K562 (cell line): Measurements from ENCODE around the gene GSTM2. TPM values are rescaled to one million over a fixed set of nuclear protein-coding genes. Genes with fewer than 3 reads are reported as not detected.

Source experiments
- CHCHD3 ChIP-seq: fragments of 250-450 bp; sonication (Bioruptor Pico); IDR thresholded peaks from 2 replicates; pipeline ENCODE4 v2.1.2; 2022; ENCODE audit warnings: mild to moderate bottlenecking
- DACH1 ChIP-seq: fragments of 450-650 bp; IDR thresholded peaks from 2 replicates; pipeline ENCODE4 v1.6.1; 2018; ENCODE audit not compliant: partially characterized antibody
- DNMT1 ChIP-seq: fragments of 450-650 bp; IDR thresholded peaks from 2 replicates; pipeline ENCODE4 v1.6.1; 2016; ENCODE audit warnings: antibody characterized with exemption, mild to moderate bottlenecking
- GMEB1 ChIP-seq: fragments of 250-450 bp; sonication (Bioruptor Pico); IDR thresholded peaks from 2 replicates; pipeline ENCODE4 v1.4.0; 2020; ENCODE audit warnings: mild to moderate bottlenecking
- HMG20B ChIP-seq: fragments of 250-450 bp; sonication (Bioruptor Pico); IDR thresholded peaks from 2 replicates; pipeline ENCODE4 v1.5.0; 2021; ENCODE audit warnings: mild to moderate bottlenecking
- L3MBTL2 ChIP-seq: fragments of 450-650 bp; IDR thresholded peaks from 2 replicates; pipeline ENCODE4 v1.6.1; 2016; ENCODE audit warnings: mild to moderate bottlenecking, moderate library complexity
- MTA1 ChIP-seq: fragments of 450-650 bp; IDR thresholded peaks from 2 replicates; pipeline ENCODE4 v1.6.1; 2017; ENCODE audit warnings: borderline replicate concordance
- NCOA6 ChIP-seq: fragments of 450-650 bp; IDR thresholded peaks from 2 replicates; pipeline ENCODE4 v1.6.1; 2017; ENCODE audit warnings: mild to moderate bottlenecking
- NR3C1 ChIP-seq: sonication (generic); formaldehyde crosslinking; IDR thresholded peaks from 2 replicates; pipeline ENCODE4 v1.8.1; 2022; ENCODE audit warnings: missing genetic modification reagents
- RAD51 ChIP-seq: fragments of 450-650 bp; IDR thresholded peaks from 2 replicates; pipeline ENCODE4 v1.7.1; 2016; ENCODE audit warnings: low read depth, mild to moderate bottlenecking, borderline replicate concordance
- SAP30 ChIP-seq: fragments of 200-600 bp; sonication (generic); IDR thresholded peaks from 2 replicates; pipeline ENCODE4 v1.6.1; 2012; ENCODE audit warnings: borderline replicate concordance, low read depth, mild to moderate bottlenecking, moderate library complexity, low read length, control low read depth, inconsistent platforms; ENCODE audit not compliant: insufficient read depth, poor library complexity, severe bottlenecking
- SRF ChIP-seq, 2 experiments: fragments of 250-450, 450-650 bp in 1 of 2; sonication (Bioruptor Pico) in 1 of 2; sonication (generic) in 1 of 2; formaldehyde crosslinking; IDR thresholded peaks; 2 replicates each; pipeline versions ENCODE4 v1.5.0 to v1.5.1; 2020 to 2022; ENCODE audit warnings: mild to moderate bottlenecking in 1 of 2, missing genetic modification reagents in 1 of 2
- ZNF324 ChIP-seq: fragments of 250-450 bp; sonication (Bioruptor Pico); IDR thresholded peaks from 2 replicates; pipeline ENCODE4 v1.4.0; 2020; ENCODE audit warnings: mild to moderate bottlenecking
- ZNF384 ChIP-seq: IDR thresholded peaks from 2 replicates; pipeline ENCODE4 v1.6.1; 2012; ENCODE audit warnings: low read depth, low read length, improper control_type of control experiment
- polyA plus RNA-seq, 8 experiments: library from polyadenylated mRNA; depleted of rRNA in 4 of 8; stranded (reverse) in 5 of 8; unstranded in 3 of 8; fragments of >200 nt; fragmentation: Nextera tagmentation in 2 of 8; fragmentation: Illumina TruSeq in 1 of 8; extraction: Ambion mirVana in 2 of 8; extraction: Trizol in 1 of 8; gene quantifications; 2 replicates each; pipeline versions ENCODE4 v1.2.1 to v1.2.3, GENCODE V29; 2011 to 2014; ENCODE audit warnings: inconsistent platforms in 1 of 8, missing spikeins in 1 of 8
- total RNA-seq, 7 experiments: library from RNA; depleted of rRNA in 6 of 7; stranded (reverse); fragments of >200 nt in 6 of 7; fragmentation: Illumina TruSeq in 2 of 7; extraction: Trizol in 2 of 7; gene quantifications; 2 replicates each; pipeline versions ENCODE4 v1.2.1 to v1.2.3, GENCODE V29; 2011 to 2021; ENCODE audit warnings: low replicate concordance in 1 of 7
- TF ChIP-seq, protein P1 (sequence below): fragments of 250-450 bp; sonication (Bioruptor Pico); IDR thresholded peaks from 2 replicates; pipeline ENCODE4 v1.4.0; 2020; ENCODE audit warnings: mild to moderate bottlenecking, moderate library complexity
- TF ChIP-seq, protein P2 (sequence below), 2 experiments: IDR thresholded peaks in 1 of 2; conservative IDR thresholded peaks in 1 of 2; 2 replicates each; pipeline ENCODE4 v1.6.1; 2016; ENCODE audit warnings: low read depth in 2 of 2, mild to moderate bottlenecking in 1 of 2, missing compliant biosample characterization in 1 of 2, missing genetic modification characterization in 1 of 2, moderate library complexity in 1 of 2
- TF ChIP-seq, protein P3 (sequence below): fragments of 250-450 bp; sonication (Bioruptor Pico); IDR thresholded peaks from 2 replicates; pipeline ENCODE4 v1.5.0; 2022; ENCODE audit warnings: mild to moderate bottlenecking

GSTM2 gene
- total and polyA plus RNA-seq, 9 of the 15 experiments (the other 6 are each of a cell fraction or from before 2014, with no cell fraction given): 1.6 to 15.1 (median 6.8) TPM

DNA sequence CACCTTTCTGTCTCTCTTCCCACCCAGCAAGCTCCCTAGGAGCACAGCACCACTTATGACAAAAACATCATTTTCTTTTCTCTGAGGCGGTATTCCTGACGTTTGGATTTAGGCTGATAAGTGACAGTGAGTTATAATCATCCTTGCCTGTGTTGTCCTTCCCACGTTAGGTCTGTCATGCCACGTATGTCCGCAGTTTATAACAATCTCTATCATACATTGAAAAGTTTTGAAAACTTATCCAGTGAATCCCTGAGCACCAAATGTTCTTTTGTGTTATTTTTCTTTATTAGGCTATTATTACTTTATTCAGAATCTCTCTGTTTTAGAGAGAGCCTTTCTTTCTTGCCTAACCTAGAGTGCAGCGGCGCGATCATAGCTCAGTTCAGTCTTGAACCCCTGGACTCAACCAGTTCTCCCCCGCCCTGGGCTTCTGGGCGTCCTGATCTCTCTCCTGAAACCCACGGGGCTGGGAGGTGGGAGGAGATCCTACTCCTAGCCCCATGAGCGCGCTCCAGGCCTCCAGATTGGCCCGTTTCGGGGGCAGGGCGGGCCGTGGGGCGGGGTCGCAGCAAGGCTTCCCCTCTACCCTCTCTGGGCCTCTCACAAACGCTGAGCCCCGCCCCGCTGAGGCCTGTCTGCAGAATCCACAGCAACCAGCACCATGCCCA lies at the start of gene GSTM2 (continued):
- TF ChIP-seq, protein P1, sequence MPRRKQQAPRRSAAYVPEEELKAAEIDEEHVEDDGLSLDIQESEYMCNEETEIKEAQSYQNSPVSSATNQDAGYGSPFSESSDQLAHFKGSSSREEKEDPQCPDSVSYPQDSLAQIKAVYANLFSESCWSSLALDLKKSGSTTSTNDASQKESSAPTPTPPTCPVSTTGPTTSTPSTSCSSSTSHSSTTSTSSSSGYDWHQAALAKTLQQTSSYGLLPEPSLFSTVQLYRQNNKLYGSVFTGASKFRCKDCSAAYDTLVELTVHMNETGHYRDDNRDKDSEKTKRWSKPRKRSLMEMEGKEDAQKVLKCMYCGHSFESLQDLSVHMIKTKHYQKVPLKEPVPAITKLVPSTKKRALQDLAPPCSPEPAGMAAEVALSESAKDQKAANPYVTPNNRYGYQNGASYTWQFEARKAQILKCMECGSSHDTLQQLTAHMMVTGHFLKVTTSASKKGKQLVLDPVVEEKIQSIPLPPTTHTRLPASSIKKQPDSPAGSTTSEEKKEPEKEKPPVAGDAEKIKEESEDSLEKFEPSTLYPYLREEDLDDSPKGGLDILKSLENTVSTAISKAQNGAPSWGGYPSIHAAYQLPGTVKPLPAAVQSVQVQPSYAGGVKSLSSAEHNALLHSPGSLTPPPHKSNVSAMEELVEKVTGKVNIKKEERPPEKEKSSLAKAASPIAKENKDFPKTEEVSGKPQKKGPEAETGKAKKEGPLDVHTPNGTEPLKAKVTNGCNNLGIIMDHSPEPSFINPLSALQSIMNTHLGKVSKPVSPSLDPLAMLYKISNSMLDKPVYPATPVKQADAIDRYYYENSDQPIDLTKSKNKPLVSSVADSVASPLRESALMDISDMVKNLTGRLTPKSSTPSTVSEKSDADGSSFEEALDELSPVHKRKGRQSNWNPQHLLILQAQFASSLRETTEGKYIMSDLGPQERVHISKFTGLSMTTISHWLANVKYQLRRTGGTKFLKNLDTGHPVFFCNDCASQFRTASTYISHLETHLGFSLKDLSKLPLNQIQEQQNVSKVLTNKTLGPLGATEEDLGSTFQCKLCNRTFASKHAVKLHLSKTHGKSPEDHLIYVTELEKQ (CRISPR knock-in tag): no peak
- TF ChIP-seq NR3C1 (CRISPR knock-in tag): no peak
- no peak for TF ChIP-seq CHCHD3 (CRISPR knock-in tag)
- TF ChIP-seq DNMT1: no peak
- peak in 1 of 2 experiments; percentile 54; a peak in 1 of 4 replicates for TF ChIP-seq SRF (CRISPR knock-in tag; IDR thresholded peaks at IDR 0.05)
- TF ChIP-seq, protein P2, sequence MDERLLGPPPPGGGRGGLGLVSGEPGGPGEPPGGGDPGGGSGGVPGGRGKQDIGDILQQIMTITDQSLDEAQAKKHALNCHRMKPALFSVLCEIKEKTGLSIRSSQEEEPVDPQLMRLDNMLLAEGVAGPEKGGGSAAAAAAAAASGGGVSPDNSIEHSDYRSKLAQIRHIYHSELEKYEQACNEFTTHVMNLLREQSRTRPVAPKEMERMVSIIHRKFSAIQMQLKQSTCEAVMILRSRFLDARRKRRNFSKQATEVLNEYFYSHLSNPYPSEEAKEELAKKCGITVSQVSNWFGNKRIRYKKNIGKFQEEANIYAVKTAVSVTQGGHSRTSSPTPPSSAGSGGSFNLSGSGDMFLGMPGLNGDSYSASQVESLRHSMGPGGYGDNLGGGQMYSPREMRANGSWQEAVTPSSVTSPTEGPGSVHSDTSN (CRISPR knock-in tag; IDR thresholded peaks at IDR 0.05; ENCODE audit: low read depth): no peak
- TF ChIP-seq, protein P2 (tag; conservative IDR thresholded peaks at IDR 0.05; ENCODE audit: low read depth): no peak
- no peak for TF ChIP-seq NCOA6
- 0 out of 2 replicates have a peak, but pooled peaks have one; percentile 14 for TF ChIP-seq L3MBTL2
- TF ChIP-seq SAP30: no peak
- TF ChIP-seq MTA1: no peak
- no peak for TF ChIP-seq ZNF384
- TF ChIP-seq RAD51: no peak
- no peak for TF ChIP-seq ZNF324 (CRISPR knock-in tag)
- TF ChIP-seq, protein P3, sequence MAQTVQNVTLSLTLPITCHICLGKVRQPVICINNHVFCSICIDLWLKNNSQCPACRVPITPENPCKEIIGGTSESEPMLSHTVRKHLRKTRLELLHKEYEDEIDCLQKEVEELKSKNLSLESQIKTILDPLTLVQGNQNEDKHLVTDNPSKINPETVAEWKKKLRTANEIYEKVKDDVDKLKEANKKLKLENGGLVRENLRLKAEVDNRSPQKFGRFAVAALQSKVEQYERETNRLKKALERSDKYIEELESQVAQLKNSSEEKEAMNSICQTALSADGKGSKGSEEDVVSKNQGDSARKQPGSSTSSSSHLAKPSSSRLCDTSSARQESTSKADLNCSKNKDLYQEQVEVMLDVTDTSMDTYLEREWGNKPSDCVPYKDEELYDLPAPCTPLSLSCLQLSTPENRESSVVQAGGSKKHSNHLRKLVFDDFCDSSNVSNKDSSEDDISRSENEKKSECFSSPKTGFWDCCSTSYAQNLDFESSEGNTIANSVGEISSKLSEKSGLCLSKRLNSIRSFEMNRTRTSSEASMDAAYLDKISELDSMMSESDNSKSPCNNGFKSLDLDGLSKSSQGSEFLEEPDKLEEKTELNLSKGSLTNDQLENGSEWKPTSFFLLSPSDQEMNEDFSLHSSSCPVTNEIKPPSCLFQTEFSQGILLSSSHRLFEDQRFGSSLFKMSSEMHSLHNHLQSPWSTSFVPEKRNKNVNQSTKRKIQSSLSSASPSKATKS: no peak
- no peak for TF ChIP-seq GMEB1 (CRISPR knock-in tag)
- no peak for TF ChIP-seq HMG20B (CRISPR knock-in tag)
- no peak for TF ChIP-seq DACH1
